K562 (cell line): Measurements from ENCODE around the gene PRSS38. TPM values are rescaled to one million over a fixed set of nuclear protein-coding genes. Genes with fewer than 3 reads are reported as not detected.
A peak's percentile ranks its signal among the peaks of the same experiment; 100 is the strongest.

Experiments used
- ATF7 ChIP-seq: fragments of 450-650 bp; IDR thresholded peaks from 2 replicates; pipeline ENCODE4 v1.7.1; 2014; ENCODE audit warnings: mild to moderate bottlenecking, moderate library complexity
- ZNF398 ChIP-seq: fragments of 250-450 bp; sonication (Bioruptor Pico); IDR thresholded peaks from 2 replicates; pipeline ENCODE4 v1.8.0; 2021; ENCODE audit warnings: moderate library complexity, mild to moderate bottlenecking, inconsistent platforms
- polyA plus RNA-seq, 8 experiments: library from polyadenylated mRNA; depleted of rRNA in 4 of 8; stranded (reverse) in 5 of 8; unstranded in 3 of 8; fragments of >200 nt; fragmentation: Nextera tagmentation in 2 of 8; fragmentation: Illumina TruSeq in 1 of 8; extraction: Ambion mirVana in 2 of 8; extraction: Trizol in 1 of 8; gene quantifications; 2 replicates each; pipeline versions ENCODE4 v1.2.1 to v1.2.3, GENCODE V29; 2011 to 2014; ENCODE audit warnings: inconsistent platforms in 1 of 8, missing spikeins in 1 of 8
- total RNA-seq, 7 experiments: library from RNA; depleted of rRNA in 6 of 7; stranded (reverse); fragments of >200 nt in 6 of 7; fragmentation: Illumina TruSeq in 2 of 7; extraction: Trizol in 2 of 7; gene quantifications; 2 replicates each; pipeline versions ENCODE4 v1.2.1 to v1.2.3, GENCODE V29; 2011 to 2021; ENCODE audit warnings: low replicate concordance in 1 of 7
- TF ChIP-seq, protein P1 (sequence below), 3 experiments: IDR thresholded peaks in 2 of 3; conservative IDR thresholded peaks in 1 of 3; 2 replicates each; pipeline ENCODE4 v1.5.1; 2011 to 2012; ENCODE audit warnings: low read length in 3 of 3, mild to moderate bottlenecking in 3 of 3, control low read depth in 2 of 3, improper control_type of control experiment in 1 of 3, inconsistent platforms in 1 of 3, low read depth in 1 of 3, mixed read lengths in 1 of 3, moderate library complexity in 1 of 3; ENCODE audit not compliant: insufficient read depth in 2 of 3

The PRSS38 gene
- total and polyA plus RNA-seq, 9 of the 15 experiments (the other 6 are each of a cell fraction or from before 2014, with no cell fraction given): 0.09 to 0.14 TPM; not detected in 7

GRCh38 chr1:227892489-227893299 is 77.2 kb downstream of the PRSS38 start (continued):
- TF ChIP-seq, protein P1, sequence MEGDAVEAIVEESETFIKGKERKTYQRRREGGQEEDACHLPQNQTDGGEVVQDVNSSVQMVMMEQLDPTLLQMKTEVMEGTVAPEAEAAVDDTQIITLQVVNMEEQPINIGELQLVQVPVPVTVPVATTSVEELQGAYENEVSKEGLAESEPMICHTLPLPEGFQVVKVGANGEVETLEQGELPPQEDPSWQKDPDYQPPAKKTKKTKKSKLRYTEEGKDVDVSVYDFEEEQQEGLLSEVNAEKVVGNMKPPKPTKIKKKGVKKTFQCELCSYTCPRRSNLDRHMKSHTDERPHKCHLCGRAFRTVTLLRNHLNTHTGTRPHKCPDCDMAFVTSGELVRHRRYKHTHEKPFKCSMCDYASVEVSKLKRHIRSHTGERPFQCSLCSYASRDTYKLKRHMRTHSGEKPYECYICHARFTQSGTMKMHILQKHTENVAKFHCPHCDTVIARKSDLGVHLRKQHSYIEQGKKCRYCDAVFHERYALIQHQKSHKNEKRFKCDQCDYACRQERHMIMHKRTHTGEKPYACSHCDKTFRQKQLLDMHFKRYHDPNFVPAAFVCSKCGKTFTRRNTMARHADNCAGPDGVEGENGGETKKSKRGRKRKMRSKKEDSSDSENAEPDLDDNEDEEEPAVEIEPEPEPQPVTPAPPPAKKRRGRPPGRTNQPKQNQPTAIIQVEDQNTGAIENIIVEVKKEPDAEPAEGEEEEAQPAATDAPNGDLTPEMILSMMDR (IDR thresholded peaks at IDR 0.05 in 2 of 3, conservative IDR thresholded peaks at IDR 0.05 in 1 of 3; ENCODE audit: insufficient read depth in 2 of 3, low read depth in 1 of 3, low read length in 3 of 3): 0 out of 6 replicates have a peak, but pooled peaks of 1 of the 3 experiments have one; percentile 7
- TF ChIP-seq ZNF398 (CRISPR knock-in tag) (no peak), ATF7 (no peak)
- TF ChIP-seq, all 486 proteins: peak for 5
